ENCODE data around the gene KRTAP5-7.

Gene KRTAP5-7

GRCh38 chr11:71525938-71526495, 1.1 kb upstream of the KRTAP5-7 start:
- Histone ChIP-seq H3K4me3 (ENCODE audit: low read depth, low read length, poor library complexity, severe bottlenecking) (no peak overlapping the region), H3K9ac (ENCODE audit: low read length) (no peak overlapping the region), H3K27ac (ENCODE audit: low read depth, low read length, poor library complexity, severe bottlenecking) (no peak overlapping the region), H3K4me1 (ENCODE audit: insufficient read depth, low read length, severe bottlenecking) (no peaks in the 10 kb centered on the region), H3K9me3 (ENCODE audit: low read length) (no peaks in the 10 kb centered on the region), H3K27me3 (ENCODE audit: insufficient read depth, low read length) (no peaks in the 10 kb centered on the region), H3K4me2 (ENCODE audit: low read length) (no peak overlapping the region), H3K9me2 (ENCODE audit: low read depth, low read length) (no peaks in the 10 kb centered on the region), H3K79me2 (ENCODE audit: insufficient read depth, low read length) (no peaks in the 10 kb centered on the region), H3F3A (ENCODE audit: insufficient read depth, low read length) (no peaks in the 10 kb centered on the region), H4K20me1 (ENCODE audit: insufficient read depth, low read length) (no peaks in the 10 kb centered on the region), H3K36me3 (ENCODE audit: insufficient read depth, low read length) (no peaks in the 10 kb centered on the region), H2AFZ (ENCODE audit: low read length) (no peak overlapping the region)
- TF ChIP-seq EZH2 (IDR thresholded peaks at IDR 0.05; ENCODE audit: borderline replicate concordance, low read length) (no peak), CTCF (IDR thresholded peaks at IDR 0.05; ENCODE audit: low read length) (no peak)

- no peak for TF ChIP-seq EZH2 (IDR thresholded peaks at IDR 0.05; ENCODE audit: borderline replicate concordance, low read length)
- TF ChIP-seq CTCF (IDR thresholded peaks at IDR 0.05; ENCODE audit: low read length) = no peak
- Histone ChIP-seq H3K79me2 (ENCODE audit: insufficient read depth, low read length) (no peaks in the 10 kb centered on the region), H3K9me3 (ENCODE audit: low read length) (no peaks in the 10 kb centered on the region), H3F3A (ENCODE audit: insufficient read depth, low read length) (no peaks in the 10 kb centered on the region), H2AFZ (ENCODE audit: low read length) (no peak overlapping the region), H4K20me1 (ENCODE audit: insufficient read depth, low read length) (no peaks in the 10 kb centered on the region), H3K4me2 (ENCODE audit: low read length) (no peak overlapping the region), H3K27me3 (ENCODE audit: insufficient read depth, low read length) (no peaks in the 10 kb centered on the region), H3K9ac (ENCODE audit: low read length) (no peak overlapping the region), H3K27ac (ENCODE audit: low read depth, low read length, poor library complexity, severe bottlenecking) (no peak overlapping the region), H3K4me3 (ENCODE audit: low read depth, low read length, poor library complexity, severe bottlenecking) (no peak overlapping the region), H3K4me1 (ENCODE audit: insufficient read depth, low read length, severe bottlenecking) (no peaks in the 10 kb centered on the region), H3K9me2 (ENCODE audit: low read depth, low read length) (no peaks in the 10 kb centered on the region), H3K36me3 (ENCODE audit: insufficient read depth, low read length) (no peaks in the 10 kb centered on the region)
These were observed 626 bp downstream of the KRTAP5-7 start for GRCh38 chr11:71527576-71528210.

GRCh38 chr11:71530602-71531001, 3.5 kb downstream of the KRTAP5-7 start:
- H3K4me2 ChIP-seq (ENCODE audit: low read length) = no peak overlapping the region
- H2AFZ ChIP-seq (ENCODE audit: low read length) = no peak overlapping the region
- no peaks in the 10 kb centered on the region for H3K79me2 ChIP-seq (ENCODE audit: insufficient read depth, low read length)
- no peaks in the 10 kb centered on the region for H3F3A ChIP-seq (ENCODE audit: insufficient read depth, low read length)
- H3K9me2 ChIP-seq (ENCODE audit: low read depth, low read length) = no peaks in the 10 kb centered on the region
- H3K36me3 ChIP-seq (ENCODE audit: insufficient read depth, low read length) = no peaks in the 10 kb centered on the region
- H3K27me3 ChIP-seq (ENCODE audit: insufficient read depth, low read length) = no peaks in the 10 kb centered on the region
- H3K27ac ChIP-seq (ENCODE audit: low read depth, low read length, poor library complexity, severe bottlenecking) = no peak overlapping the region
- no peak overlapping the region for H3K9ac ChIP-seq (ENCODE audit: low read length)
- TF ChIP-seq CTCF (IDR thresholded peaks at IDR 0.05; ENCODE audit: low read length) (no peak), EZH2 (IDR thresholded peaks at IDR 0.05; ENCODE audit: borderline replicate concordance, low read length) (no peak)
- no peaks in the 10 kb centered on the region for H3K4me1 ChIP-seq (ENCODE audit: insufficient read depth, low read length, severe bottlenecking)
- H4K20me1 ChIP-seq (ENCODE audit: insufficient read depth, low read length) = no peaks in the 10 kb centered on the region
- H3K4me3 ChIP-seq (ENCODE audit: low read depth, low read length, poor library complexity, severe bottlenecking) = no peak overlapping the region
- H3K9me3 ChIP-seq (ENCODE audit: low read length) = no peaks in the 10 kb centered on the region

Data from OCI-LY1 (cell line).